Myocyte (in vitro differentiated cells): ENCODE results near the gene CYP4A22. TPM values are rescaled to one million over a fixed set of nuclear protein-coding genes. Genes with fewer than 3 reads are reported as not detected.

Experiments used
- total RNA-seq: library from RNA; depleted of rRNA; stranded (reverse); fragments of >200 nt; gene quantifications from 2 replicates; pipeline ENCODE4 v1.2.3, GENCODE V29; 2014

CYP4A22 gene
- total RNA-seq, 1 donor from 2014 or later = not detected

Other genes with a start within 250 kb of the CYP4A22 start
- not detected in 2 replicates for gene CYP4A11, start 196.0 kb upstream of the CYP4A22 start, total RNA-seq
- not detected in 2 replicates for gene CYP4X1, start 113.8 kb upstream of the CYP4A22 start, total RNA-seq
- not detected in 2 replicates for gene CYP4Z1, start 70.2 kb upstream of the CYP4A22 start, total RNA-seq
- not detected in 2 replicates for gene PDZK1IP1, start 52.6 kb downstream of the CYP4A22 start, total RNA-seq
- gene TAL1, start 94.8 kb downstream of the CYP4A22 start, total RNA-seq = not detected in 2 replicates
- 0.99 and 1.4 TPM in 2 replicates for gene STIL, start 176.7 kb downstream of the CYP4A22 start, total RNA-seq
- 100 and 127 TPM in 2 replicates for gene CMPK1, start 196.3 kb downstream of the CYP4A22 start, total RNA-seq